Brain microvascular endothelial cell (primary cell): ENCODE data around the gene FAM204A.
A peak's percentile ranks its signal among the peaks of the same experiment; 100 is the strongest.

Experiments used
- DNase-seq: peaks from one replicate; pipeline ENCODE4 v3.0.0-alpha.2; 2020
- H3K27ac ChIP-seq: fragments of 250-450 bp; sonication (Bioruptor Pico); 2 replicates; pipeline ENCODE4 v1.5.1; 2020; ENCODE audit warnings: mild to moderate bottlenecking, moderate library complexity
- H3K27me3 ChIP-seq: fragments of 250-450 bp; sonication (Bioruptor Pico); replicated peaks from 2 replicates; pipeline ENCODE4 v1.5.1; 2020; ENCODE audit warnings: mild to moderate bottlenecking
- H3K36me3 ChIP-seq: fragments of 250-450 bp; sonication (Bioruptor Pico); replicated peaks from 2 replicates; pipeline ENCODE4 v1.5.1; 2020; ENCODE audit warnings: mild to moderate bottlenecking
- H3K4me3 ChIP-seq: 2 replicates; pipeline ENCODE4 v1.5.1; 2011; ENCODE audit warnings: low read depth, mild to moderate bottlenecking, control low read depth, low read length, moderate library complexity
- CTCF ChIP-seq: IDR thresholded peaks from 2 replicates; pipeline ENCODE4 v1.5.1; 2011; ENCODE audit warnings: low read depth, mild to moderate bottlenecking, moderate library complexity, low read length, control low read depth, inconsistent platforms; ENCODE audit errors: missing control alignments
- in situ Hi-C: cut with HindIII; loops from 2 replicates; pipeline ENCODE4 v1.10.0; 2017; ENCODE audit warnings: low sequenced_read_pairs, low pct_ligation_motif_present

FAM204A gene

GRCh38 chr10:118341791-118342637 is at the start of gene FAM204A:
FAM204A (minus strand) TSS chr10:118342324; CDS start chr10:118336415, 5,909 bp downstream.
- in situ Hi-C loops: no loop called here
- peak; percentile 94 for DNase-seq
- H3K27me3 ChIP-seq: no peaks in the 10 kb centered on the region
- peak within 1 kb of the TSS; percentile 86 for H3K4me3 ChIP-seq
- no peak for TF ChIP-seq CTCF
- peak within 1 kb of the TSS; percentile 49 for H3K27ac ChIP-seq
- no peaks in the 10 kb centered on the region for H3K36me3 ChIP-seq

- in situ Hi-C loops: no loop called here
- H3K27ac ChIP-seq: no peak overlapping the region
- DNase-seq: no peak
- H3K36me3 ChIP-seq: no peaks in the 10 kb centered on the region
- no peak for TF ChIP-seq CTCF
- no peak overlapping the region for H3K4me3 ChIP-seq
- H3K27me3 ChIP-seq: no peaks in the 10 kb centered on the region
These were observed 41.6 kb upstream of the FAM204A start for GRCh38 chr10:118383699-118384098.

GRCh38 chr10:118383063-118383689 is 41.1 kb upstream of the FAM204A start:
- TF ChIP-seq CTCF: no peak
- no peak for DNase-seq
- in situ Hi-C loops: no loop called here
- Histone ChIP-seq H3K27me3 (no peaks in the 10 kb centered on the region), H3K4me3 (no peak overlapping the region), H3K36me3 (no peaks in the 10 kb centered on the region), H3K27ac (no peak overlapping the region)

GRCh38 chr10:118374404-118374803 is 32.3 kb upstream of the FAM204A start:
- Histone ChIP-seq H3K4me3 (no peak overlapping the region), H3K27ac (peak overlapping the region; percentile 5), H3K27me3 (no peaks in the 10 kb centered on the region), H3K36me3 (no peaks in the 10 kb centered on the region)
- in situ Hi-C loops: no loop called here
- TF ChIP-seq CTCF: no peak
- DNase-seq: peak; percentile 26

GRCh38 chr10:118373786-118374185 is 31.7 kb upstream of the FAM204A start:
- Histone ChIP-seq H3K36me3 (no peaks in the 10 kb centered on the region), H3K27me3 (no peaks in the 10 kb centered on the region), H3K27ac (peak overlapping the region; percentile 5), H3K4me3 (no peak overlapping the region)
- in situ Hi-C loops: no loop called here
- no peak for TF ChIP-seq CTCF
- DNase-seq: peak; percentile 78
